ENCODE results near the gene OPN4.

The OPN4 gene

DNA sequence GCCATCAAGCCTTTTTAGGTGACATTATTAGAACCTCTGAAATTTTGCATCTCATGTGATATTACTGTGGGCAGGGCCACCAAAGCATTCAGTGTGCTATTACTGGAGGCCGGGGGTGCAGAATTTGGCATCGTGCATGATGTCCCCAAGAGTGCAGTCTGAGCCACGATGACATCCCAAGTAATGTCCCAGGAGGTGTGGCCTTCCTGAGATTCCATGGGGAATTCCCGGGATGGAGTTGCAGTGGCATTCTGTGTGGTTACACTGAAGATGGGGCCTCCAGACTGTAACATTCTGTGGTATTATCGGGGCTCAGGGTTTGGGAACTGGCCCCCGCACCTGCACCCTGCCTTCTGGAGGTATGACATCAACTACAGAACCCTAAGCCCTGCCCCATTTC, 23.0 kb downstream of the OPN4 start:
- H3K36me3 ChIP-seq (ENCODE audit: control insufficient read depth, insufficient read depth, low read length): no peaks in the 10 kb centered on the region
- no peaks in the 10 kb centered on the region for H3K9me3 ChIP-seq (ENCODE audit: control insufficient read depth, low read length)
- peaks cover 27% of the 10 kb centered on the region for H3K4me1 ChIP-seq (ENCODE audit: control insufficient read depth, insufficient read depth, low read length)
- no peaks in the 10 kb centered on the region for H3K27me3 ChIP-seq (ENCODE audit: control insufficient read depth, insufficient read depth, low read length)
- H3K4me3 ChIP-seq (ENCODE audit: low read length): no peak overlapping the region
- no peak overlapping the region for H3K9ac ChIP-seq (ENCODE audit: low read length)

DNA sequence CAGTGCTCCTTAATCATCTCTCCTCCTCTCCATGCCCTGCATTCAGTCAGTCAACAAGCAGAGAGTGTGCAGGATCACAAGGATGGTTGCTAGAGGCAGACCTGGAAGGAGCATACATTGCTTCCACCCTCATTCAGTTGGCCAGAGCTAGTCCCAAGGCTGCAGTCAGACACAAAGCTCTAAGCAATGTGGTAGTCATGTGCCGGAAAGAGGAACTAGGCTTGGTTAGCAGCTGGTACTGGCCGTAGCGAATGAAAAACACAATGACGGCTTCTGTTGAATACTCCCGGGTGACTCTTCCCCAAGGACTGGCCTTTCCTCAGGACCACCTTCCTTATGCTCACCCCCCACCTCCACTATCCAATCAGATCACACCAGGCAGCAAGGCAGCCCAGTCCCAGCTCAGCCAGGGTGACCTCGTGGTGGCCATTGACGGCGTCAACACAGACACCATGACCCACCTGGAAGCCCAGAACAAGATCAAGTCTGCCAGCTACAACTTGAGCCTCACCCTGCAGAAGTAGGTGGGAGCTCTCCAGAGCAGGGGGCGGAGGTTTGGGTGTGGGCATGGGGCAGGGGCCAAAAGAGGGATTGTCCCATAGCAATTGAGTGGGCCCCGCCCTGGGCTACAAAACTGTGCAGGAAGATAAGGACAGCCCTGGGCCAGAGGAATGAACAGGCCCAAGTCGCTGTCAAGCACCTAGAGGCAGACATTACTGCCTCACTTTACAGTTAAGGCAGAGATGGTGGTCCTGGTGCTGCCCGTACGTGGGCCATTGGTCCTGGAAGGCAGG, 24.8 kb downstream of the OPN4 start:
- H3K27me3 ChIP-seq (ENCODE audit: control insufficient read depth, insufficient read depth, low read length): no peaks in the 10 kb centered on the region
- H3K36me3 ChIP-seq (ENCODE audit: control insufficient read depth, insufficient read depth, low read length): no peaks in the 10 kb centered on the region
- H3K4me1 ChIP-seq (ENCODE audit: control insufficient read depth, insufficient read depth, low read length): peaks cover 9% of the 10 kb centered on the region
- no peak overlapping the region for H3K4me3 ChIP-seq (ENCODE audit: low read length)
- H3K9me3 ChIP-seq (ENCODE audit: control insufficient read depth, low read length): no peaks in the 10 kb centered on the region
- H3K9ac ChIP-seq (ENCODE audit: low read length): no peak overlapping the region

DNA sequence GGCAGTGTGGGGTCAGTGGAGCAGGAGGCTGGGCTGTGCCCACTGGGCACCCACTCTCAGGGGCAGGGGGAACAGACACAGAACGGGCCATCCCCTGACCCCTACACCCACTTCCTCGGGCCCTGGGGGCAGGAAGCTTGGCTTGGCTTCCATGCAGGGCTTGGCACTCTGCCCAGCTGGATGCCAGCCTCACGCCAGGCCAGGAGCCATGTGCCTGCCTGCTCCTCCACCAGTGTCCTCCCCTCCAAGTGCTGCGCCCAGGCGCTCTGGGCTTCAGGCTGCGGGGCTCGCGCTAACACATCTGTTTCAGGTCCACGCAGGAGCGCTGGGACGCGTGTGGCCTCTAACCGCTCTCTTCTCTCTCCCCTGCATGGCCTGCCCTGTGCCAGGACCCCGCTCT, 26.7 kb downstream of the OPN4 start:
- Histone ChIP-seq H3K9ac (ENCODE audit: low read length) (no peak overlapping the region), H3K9me3 (ENCODE audit: control insufficient read depth, low read length) (no peaks in the 10 kb centered on the region), H3K36me3 (ENCODE audit: control insufficient read depth, insufficient read depth, low read length) (no peaks in the 10 kb centered on the region), H3K27me3 (ENCODE audit: control insufficient read depth, insufficient read depth, low read length) (no peaks in the 10 kb centered on the region), H3K4me3 (ENCODE audit: low read length) (no peak overlapping the region), H3K4me1 (ENCODE audit: control insufficient read depth, insufficient read depth, low read length) (peaks cover 9% of the 10 kb centered on the region)

DNA sequence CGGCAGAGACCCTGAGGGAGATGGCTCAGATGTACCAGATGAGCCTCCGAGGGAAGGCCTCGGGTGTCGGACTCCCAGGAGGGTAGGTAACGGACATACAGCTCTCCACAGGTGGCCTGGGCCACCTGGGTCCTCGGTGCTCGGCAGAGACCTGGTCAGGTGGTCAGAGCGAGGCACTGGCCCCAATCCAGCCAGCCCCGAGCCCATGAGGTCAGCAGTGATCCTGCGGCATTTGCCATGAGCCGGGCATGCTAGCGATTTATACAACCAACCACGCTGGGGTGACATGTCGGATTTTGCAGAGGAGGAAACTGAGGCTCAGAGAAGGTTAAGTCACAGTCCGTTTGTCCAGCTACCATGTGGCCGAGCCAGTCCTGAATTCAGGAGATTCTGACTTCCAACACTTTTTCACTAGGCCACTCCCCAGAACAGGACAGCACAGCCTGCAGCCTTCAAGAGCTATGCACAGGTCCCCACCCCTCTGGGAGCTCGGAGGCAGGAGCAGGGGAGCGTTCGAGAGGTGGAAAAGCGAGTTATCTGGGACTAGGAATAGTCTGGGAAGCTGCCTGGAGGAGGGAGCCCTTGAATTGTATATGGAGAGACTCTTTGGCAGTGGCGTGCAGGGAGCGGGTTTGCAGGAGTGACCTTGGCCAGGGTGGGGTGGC, 27.5 kb downstream of the OPN4 start:
- no peak overlapping the region for H3K9ac ChIP-seq (ENCODE audit: low read length)
- no peaks in the 10 kb centered on the region for H3K36me3 ChIP-seq (ENCODE audit: control insufficient read depth, insufficient read depth, low read length)
- no peaks in the 10 kb centered on the region for H3K9me3 ChIP-seq (ENCODE audit: control insufficient read depth, low read length)
- H3K4me1 ChIP-seq (ENCODE audit: control insufficient read depth, insufficient read depth, low read length): peaks cover 9% of the 10 kb centered on the region
- H3K4me3 ChIP-seq (ENCODE audit: low read length): no peak overlapping the region
- H3K27me3 ChIP-seq (ENCODE audit: control insufficient read depth, insufficient read depth, low read length): no peaks in the 10 kb centered on the region

DNA sequence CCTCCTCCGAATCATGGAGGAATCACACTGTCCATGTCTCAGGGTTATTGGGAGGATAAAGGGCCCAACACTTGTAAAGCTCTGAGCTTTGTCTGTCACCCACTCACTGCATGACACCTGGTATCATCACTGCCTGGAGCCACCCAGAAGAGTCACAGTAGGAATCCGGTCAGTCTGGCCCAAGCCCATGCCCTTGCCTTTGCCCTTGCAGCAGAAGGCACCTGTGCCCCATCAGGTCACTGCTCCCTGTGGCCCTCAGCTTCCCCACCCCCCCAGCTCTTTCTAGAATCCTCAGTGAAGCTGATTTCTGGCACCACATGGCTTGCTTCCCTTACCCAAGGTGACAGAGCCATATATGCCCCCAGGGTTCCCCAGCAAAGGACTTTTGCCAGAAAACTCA, 28.3 kb downstream of the OPN4 start:
- Histone ChIP-seq H3K9ac (ENCODE audit: low read length) (no peak overlapping the region), H3K4me1 (ENCODE audit: control insufficient read depth, insufficient read depth, low read length) (peaks cover 9% of the 10 kb centered on the region), H3K9me3 (ENCODE audit: control insufficient read depth, low read length) (no peaks in the 10 kb centered on the region), H3K4me3 (ENCODE audit: low read length) (no peak overlapping the region), H3K27me3 (ENCODE audit: control insufficient read depth, insufficient read depth, low read length) (no peaks in the 10 kb centered on the region), H3K36me3 (ENCODE audit: control insufficient read depth, insufficient read depth, low read length) (no peaks in the 10 kb centered on the region)

DNA sequence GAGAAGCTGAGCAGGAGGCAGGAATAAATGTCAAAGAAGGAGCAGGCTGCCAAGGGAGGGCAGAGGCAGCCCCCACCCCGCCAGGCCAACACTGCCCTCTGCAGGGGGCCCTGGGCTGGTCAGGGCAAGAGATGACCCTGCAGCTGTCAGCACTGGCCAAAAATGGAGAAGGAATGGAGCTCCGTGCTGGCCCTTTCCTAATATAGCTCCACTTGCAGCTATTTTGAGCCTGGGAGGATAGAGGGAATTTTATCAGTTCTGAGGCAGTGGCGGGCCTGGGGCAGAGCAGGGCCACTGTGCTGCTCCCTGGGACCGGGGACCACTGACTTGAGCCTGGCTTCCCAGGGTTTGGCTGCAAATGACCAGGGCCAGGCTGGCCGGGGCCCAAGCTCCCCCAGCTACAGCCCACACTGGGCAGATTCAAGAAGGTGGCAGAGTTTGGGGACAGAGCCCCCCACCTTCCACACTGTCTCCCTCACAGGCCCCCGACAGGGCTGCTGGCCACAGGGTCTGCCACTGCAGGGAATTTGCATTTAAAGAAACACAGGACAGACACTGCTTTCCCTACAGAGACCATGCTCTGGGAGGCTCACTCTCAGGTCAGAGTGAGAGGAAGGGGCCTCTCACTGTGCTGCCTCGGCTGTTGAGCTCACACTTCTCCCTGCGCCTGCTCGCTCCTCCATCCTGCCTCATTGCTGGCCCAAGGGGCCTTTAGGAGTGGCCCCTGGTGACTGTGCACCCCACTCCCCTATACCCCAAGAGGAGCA, 30.2 kb downstream of the OPN4 start:
- H3K4me3 ChIP-seq (ENCODE audit: low read length): no peak overlapping the region
- H3K27me3 ChIP-seq (ENCODE audit: control insufficient read depth, insufficient read depth, low read length): no peaks in the 10 kb centered on the region
- H3K9ac ChIP-seq (ENCODE audit: low read length): no peak overlapping the region
- H3K36me3 ChIP-seq (ENCODE audit: control insufficient read depth, insufficient read depth, low read length): no peaks in the 10 kb centered on the region
- no peaks in the 10 kb centered on the region for H3K9me3 ChIP-seq (ENCODE audit: control insufficient read depth, low read length)
- H3K4me1 ChIP-seq (ENCODE audit: control insufficient read depth, insufficient read depth, low read length): peaks cover 4% of the 10 kb centered on the region

DNA sequence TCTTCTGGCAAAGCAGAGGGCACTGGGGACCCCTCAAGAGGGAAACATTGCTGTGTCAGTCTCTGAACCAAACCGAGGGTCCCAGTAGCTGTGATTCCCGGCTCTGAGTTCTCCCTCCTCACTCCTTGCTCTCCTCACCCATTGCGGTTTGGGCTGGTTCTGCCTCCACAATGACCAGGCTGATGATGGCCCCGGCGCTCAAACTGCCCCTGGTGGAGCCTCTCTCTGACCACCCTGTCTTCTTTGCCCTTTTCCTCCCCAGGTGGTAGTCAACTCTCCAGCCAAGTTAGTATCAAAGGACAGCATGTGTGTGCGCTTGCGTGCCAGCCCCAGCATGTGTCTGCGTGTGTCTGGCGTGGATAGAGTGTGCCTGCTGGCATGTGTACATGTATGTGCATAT, 31.1 kb downstream of the OPN4 start:
- H3K4me1 ChIP-seq (ENCODE audit: control insufficient read depth, insufficient read depth, low read length): no peaks in the 10 kb centered on the region
- no peaks in the 10 kb centered on the region for H3K27me3 ChIP-seq (ENCODE audit: control insufficient read depth, insufficient read depth, low read length)
- no peaks in the 10 kb centered on the region for H3K9me3 ChIP-seq (ENCODE audit: control insufficient read depth, low read length)
- H3K4me3 ChIP-seq (ENCODE audit: low read length): no peak overlapping the region
- H3K36me3 ChIP-seq (ENCODE audit: control insufficient read depth, insufficient read depth, low read length): no peaks in the 10 kb centered on the region
- H3K9ac ChIP-seq (ENCODE audit: low read length): no peak overlapping the region

DNA sequence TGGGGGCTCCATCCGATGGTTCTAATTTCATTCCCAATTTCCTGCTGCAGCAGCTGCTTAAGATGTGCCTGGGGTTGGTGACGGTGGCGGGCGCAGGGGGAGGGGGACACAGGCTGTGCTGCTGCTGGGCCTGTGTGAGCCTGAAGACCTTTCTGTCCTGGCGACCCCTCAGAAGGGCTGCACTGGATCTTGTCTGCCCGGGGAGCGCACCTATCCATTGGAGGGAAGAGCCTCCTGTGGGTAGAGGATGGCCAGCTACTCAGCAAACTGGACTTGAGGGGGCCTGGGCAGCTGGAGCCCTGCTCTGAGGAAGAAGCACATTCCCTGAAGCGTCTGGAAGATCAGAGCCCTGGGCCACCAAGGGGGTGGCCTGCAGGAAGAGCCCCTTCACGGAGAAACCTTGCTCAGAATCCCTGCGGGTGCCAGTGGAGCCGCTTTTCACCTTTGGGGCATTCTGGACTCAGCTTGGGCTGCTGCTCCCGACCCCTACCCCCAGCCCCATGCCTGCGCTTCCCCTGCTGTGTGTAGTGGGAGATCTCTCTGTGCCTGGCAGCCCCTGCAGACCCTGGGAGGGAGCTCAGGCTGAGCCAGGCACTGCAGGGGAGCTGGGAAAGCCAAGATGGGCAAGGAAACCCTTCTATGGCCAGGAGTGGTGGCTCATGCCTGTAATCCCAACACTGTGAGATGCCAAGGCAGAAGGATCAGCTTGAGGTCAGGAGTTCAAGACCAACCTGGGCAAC, 31.7 kb downstream of the OPN4 start:
- H3K36me3 ChIP-seq (ENCODE audit: control insufficient read depth, insufficient read depth, low read length): no peaks in the 10 kb centered on the region
- no peak overlapping the region for H3K4me3 ChIP-seq (ENCODE audit: low read length)
- no peak overlapping the region for H3K9ac ChIP-seq (ENCODE audit: low read length)
- H3K4me1 ChIP-seq (ENCODE audit: control insufficient read depth, insufficient read depth, low read length): no peaks in the 10 kb centered on the region
- no peaks in the 10 kb centered on the region for H3K27me3 ChIP-seq (ENCODE audit: control insufficient read depth, insufficient read depth, low read length)
- H3K9me3 ChIP-seq (ENCODE audit: control insufficient read depth, low read length): no peaks in the 10 kb centered on the region

DNA sequence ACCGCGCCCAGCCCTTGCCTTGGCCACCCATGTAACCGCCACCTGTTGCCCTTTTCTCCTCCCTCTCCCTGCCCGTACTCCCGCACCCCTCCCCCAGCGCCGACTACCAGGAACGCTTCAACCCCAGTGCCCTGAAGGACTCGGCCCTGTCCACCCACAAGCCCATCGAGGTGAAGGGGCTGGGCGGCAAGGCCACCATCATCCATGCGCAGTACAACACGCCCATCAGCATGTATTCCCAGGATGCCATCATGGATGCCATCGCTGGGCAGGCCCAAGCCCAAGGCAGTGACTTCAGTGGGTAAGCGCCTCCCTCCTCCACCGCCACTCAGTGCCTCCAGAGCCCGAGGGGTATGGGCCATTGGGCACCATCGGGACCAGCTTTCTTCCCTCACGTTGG, 32.6 kb downstream of the OPN4 start:
- no peaks in the 10 kb centered on the region for H3K27me3 ChIP-seq (ENCODE audit: control insufficient read depth, insufficient read depth, low read length)
- H3K9me3 ChIP-seq (ENCODE audit: control insufficient read depth, low read length): no peaks in the 10 kb centered on the region
- no peaks in the 10 kb centered on the region for H3K36me3 ChIP-seq (ENCODE audit: control insufficient read depth, insufficient read depth, low read length)
- no peaks in the 10 kb centered on the region for H3K4me1 ChIP-seq (ENCODE audit: control insufficient read depth, insufficient read depth, low read length)
- H3K4me3 ChIP-seq (ENCODE audit: low read length): no peak overlapping the region
- no peak overlapping the region for H3K9ac ChIP-seq (ENCODE audit: low read length)

DNA sequence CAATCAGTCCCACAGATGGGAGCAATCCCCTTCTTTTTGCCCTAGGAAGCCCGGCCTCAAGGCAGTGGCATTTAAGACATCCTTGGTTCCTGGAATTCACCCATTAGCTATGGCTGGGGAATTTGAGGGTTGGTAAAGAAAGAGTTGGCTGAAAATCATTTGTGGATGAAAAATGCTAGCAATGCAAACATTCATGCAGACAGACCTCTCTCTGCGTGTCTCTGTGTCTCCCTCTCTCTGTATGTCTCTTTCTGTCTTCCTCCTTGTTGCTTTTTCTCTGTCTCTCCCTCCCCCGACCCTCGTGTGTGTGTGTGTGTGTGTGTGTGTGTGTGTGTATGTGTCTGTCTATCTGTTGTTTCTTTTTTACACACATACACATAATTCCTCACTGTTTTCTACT, 33.4 kb downstream of the OPN4 start:
- no peak overlapping the region for H3K9ac ChIP-seq (ENCODE audit: low read length)
- H3K4me3 ChIP-seq (ENCODE audit: low read length): no peak overlapping the region
- no peaks in the 10 kb centered on the region for H3K9me3 ChIP-seq (ENCODE audit: control insufficient read depth, low read length)
- no peaks in the 10 kb centered on the region for H3K27me3 ChIP-seq (ENCODE audit: control insufficient read depth, insufficient read depth, low read length)
- H3K36me3 ChIP-seq (ENCODE audit: control insufficient read depth, insufficient read depth, low read length): no peaks in the 10 kb centered on the region
- no peaks in the 10 kb centered on the region for H3K4me1 ChIP-seq (ENCODE audit: control insufficient read depth, insufficient read depth, low read length)

DNA sequence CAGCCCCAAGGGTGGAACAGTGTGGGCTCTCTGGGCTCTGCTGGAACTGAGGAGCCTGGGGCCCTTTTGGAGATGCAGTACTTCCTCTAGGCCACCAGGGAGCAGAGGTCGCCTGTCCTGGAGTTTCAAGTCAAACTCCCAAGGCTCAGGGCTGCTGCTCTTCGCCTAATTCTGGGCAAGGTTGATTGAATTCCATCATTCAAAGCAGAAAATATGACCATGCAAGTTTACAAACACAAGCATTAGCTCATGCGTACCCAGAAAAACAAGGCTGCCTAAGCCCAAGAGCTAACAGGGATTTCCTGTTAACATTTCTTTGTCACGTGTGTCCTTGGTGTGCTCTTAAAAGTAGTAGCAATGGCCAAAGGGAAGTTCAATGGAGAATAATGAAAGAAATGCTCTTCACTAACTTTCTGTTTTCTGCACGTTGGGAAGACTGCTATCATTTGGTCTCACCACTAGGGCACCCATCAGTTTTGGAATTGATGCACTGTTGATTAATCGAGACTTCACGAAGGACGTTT, 34.1 kb downstream of the OPN4 start:
- no peak overlapping the region for H3K4me3 ChIP-seq (ENCODE audit: low read length)
- no peaks in the 10 kb centered on the region for H3K9me3 ChIP-seq (ENCODE audit: control insufficient read depth, low read length)
- no peak overlapping the region for H3K9ac ChIP-seq (ENCODE audit: low read length)
- no peaks in the 10 kb centered on the region for H3K36me3 ChIP-seq (ENCODE audit: control insufficient read depth, insufficient read depth, low read length)
- H3K4me1 ChIP-seq (ENCODE audit: control insufficient read depth, insufficient read depth, low read length): no peaks in the 10 kb centered on the region
- H3K27me3 ChIP-seq (ENCODE audit: control insufficient read depth, insufficient read depth, low read length): no peaks in the 10 kb centered on the region
